ENCODE measurements around the gene TMEM212. TPM values are rescaled to one million over a fixed set of nuclear protein-coding genes. Genes with fewer than 3 reads are reported as not detected.
A peak's percentile ranks its signal among the peaks of the same experiment; 100 is the strongest.

TMEM212 gene
- total RNA-seq, 1 experiment from 2014 or later: not detected

GRCh38 chr3:171883257-171883892 lies 40.2 kb downstream of the TMEM212 start:
- H2BK15ac ChIP-seq (ENCODE audit: low read depth, low read length): no peak overlapping the region
- H3K23me2 ChIP-seq (ENCODE audit: insufficient read length, low read depth, low read length, poor library complexity, severe bottlenecking): no peaks in the 10 kb centered on the region
- H4K91ac ChIP-seq (ENCODE audit: insufficient read length, low read depth, low read length): no peak overlapping the region
- H3K36me3 Mint-ChIP-seq (ENCODE audit: insufficient read depth in 1 of 3, low read depth in 3 of 3): peaks cover 0 to 5% (median 5%) of the 10 kb centered on the region in 3 experiments; a peak in 2 of 7 replicates
- H3K27me3 ChIP-seq (ENCODE audit: insufficient read depth, low read length): no peaks in the 10 kb centered on the region
- WGBS (ENCODE audit: extremely low coverage, insufficient read length, low lambda C conversion rate): no CpG with 5 or more reads among the region's 3 CpGs
- no peak overlapping the region for H2AK5ac ChIP-seq (ENCODE audit: insufficient read length, low read length)
- no peak overlapping the region for H2BK5ac ChIP-seq (ENCODE audit: insufficient read length, low read length)
- H3T11ph ChIP-seq (ENCODE audit: low read length): no peak overlapping the region
- no peaks in the 10 kb centered on the region for H3K4me1 ChIP-seq (ENCODE audit: insufficient read depth, low read length)
- no peaks in the 10 kb centered on the region for H3K27me3 Mint-ChIP-seq (ENCODE audit: low read depth)
- H3K23ac ChIP-seq (ENCODE audit: insufficient read length, low read depth, low read length): no peak overlapping the region
- DNase-seq: no peak
- no peak overlapping the region for H3K56ac ChIP-seq (ENCODE audit: insufficient read length, low read depth, low read length)
- H4K20me1 ChIP-seq (ENCODE audit: control insufficient read depth, insufficient read depth, insufficient read length): no peaks in the 10 kb centered on the region
- no peak overlapping the region for H4K8ac ChIP-seq (replicated peaks; ENCODE audit: insufficient read length, low read depth, low read length)
- H2BK20ac ChIP-seq (ENCODE audit: low read depth, low read length, poor library complexity, severe bottlenecking): no peak overlapping the region
- H3K27ac Mint-ChIP-seq: peak overlapping the region in 1 of 3 experiments; percentile 58; a peak in 1 of 7 replicates
- no peaks in the 10 kb centered on the region for H3K9me3 ChIP-seq (ENCODE audit: control insufficient read depth, low read depth, low read length)
- H3K4me3 Mint-ChIP-seq: 0 out of 5 replicates have a peak overlapping the region, but pooled peaks of 1 of the 2 experiments have one; percentile 13
- H3K18ac ChIP-seq (ENCODE audit: insufficient read length, low read depth, low read length): no peak overlapping the region
- H2AFZ ChIP-seq (ENCODE audit: low read length): no peak overlapping the region
- no peak overlapping the region for H2BK120ac ChIP-seq (ENCODE audit: low read depth, low read length, poor library complexity, severe bottlenecking)
- H3K9ac ChIP-seq (ENCODE audit: extremely low read depth, insufficient read length, low read length): no peak overlapping the region
- peaks cover 0 to 7% of the 10 kb centered on the region in 2 experiments; a peak in 2 of 5 replicates for H3K9me3 Mint-ChIP-seq
- no peaks in the 10 kb centered on the region for H3K79me1 ChIP-seq (ENCODE audit: insufficient read depth, low read depth, low read length, poor library complexity, severe bottlenecking)
- TF ChIP-seq CTCF (conservative IDR thresholded peaks at IDR 0.05): no peak
- H3K27ac ChIP-seq (ENCODE audit: insufficient read length, low read depth, low read length): no peak overlapping the region
- no peak overlapping the region for H3K4ac ChIP-seq (ENCODE audit: low read depth, low read length)
- no peak overlapping the region for H2BK12ac ChIP-seq (ENCODE audit: insufficient read length, low read depth, low read length)
- peaks cover 43 to 50% of the 10 kb centered on the region in 2 experiments for H3K4me1 Mint-ChIP-seq
- no peak overlapping the region for H4K5ac ChIP-seq (ENCODE audit: insufficient read length, low read depth, low read length)
- no peak overlapping the region for H3K14ac ChIP-seq (ENCODE audit: insufficient read depth, low read length)
- no peaks in the 10 kb centered on the region for H3K79me2 ChIP-seq (ENCODE audit: insufficient read depth, low read length)
- no peak overlapping the region for H3K4me2 ChIP-seq (ENCODE audit: insufficient read depth, insufficient read length, low read length)

Measured in H9 (cell line).